Keratinocyte (primary cell): ENCODE results near the gene PSMA8. TPM values are rescaled to one million over a fixed set of nuclear protein-coding genes. Genes with fewer than 3 reads are reported as not detected.

ENCODE experiments used
- DNase-seq: peaks from one replicate; pipeline ENCODE4 v3.0.0-alpha.2; 2011; ENCODE audit warnings: low read depth, missing footprints, low spot score
- FAIRE-seq: peaks from 2 replicates; lab custom pipeline; 2011; peaks lifted over from hg19 to GRCh38; lab: Jason Lieb, UNC
- H2AFZ ChIP-seq: 2 replicates; pipeline ENCODE4 v1.6.0; 2012; ENCODE audit warnings: low read length, control low read depth, inconsistent platforms; ENCODE audit not compliant: control insufficient read depth
- H3K27ac ChIP-seq: 2 replicates; pipeline ENCODE4 v1.5.1; 2011; ENCODE audit warnings: low read length; ENCODE audit not compliant: control insufficient read depth, insufficient read depth
- H3K27me3 ChIP-seq: 3 replicates; pipeline ENCODE4 v1.6.0; 2011; ENCODE audit warnings: low read length; ENCODE audit not compliant: control insufficient read depth, insufficient read depth; ENCODE audit errors: extremely low read depth
- H3K36me3 ChIP-seq, 2 experiments: 2 replicates in 1 of 2; 3 replicates in 1 of 2; pipeline ENCODE4 v1.5.1; 2011; ENCODE audit warnings: low read length in 2 of 2, mild to moderate bottlenecking in 1 of 2; ENCODE audit not compliant: control insufficient read depth in 2 of 2, insufficient read depth in 2 of 2; ENCODE audit errors: extremely low read depth in 1 of 2
- H3K4me1 ChIP-seq: 3 replicates; pipeline ENCODE4 v1.5.1; 2011; ENCODE audit warnings: low read length; ENCODE audit not compliant: control insufficient read depth, insufficient read depth; ENCODE audit errors: extremely low read depth
- H3K4me2 ChIP-seq: 3 replicates; pipeline ENCODE4 v1.6.0; 2011; ENCODE audit warnings: low read depth, low read length; ENCODE audit not compliant: control insufficient read depth, insufficient read depth; ENCODE audit errors: extremely low read depth
- H3K4me3 ChIP-seq, 3 experiments: fragments of 200-600 bp in 1 of 3; sonication (generic) in 1 of 3; 2 replicates in 2 of 3; 3 replicates in 1 of 3; pipeline ENCODE4 v1.5.1; 2011 to 2016; ENCODE audit warnings: low read length in 3 of 3, mild to moderate bottlenecking in 3 of 3, control low read depth in 2 of 3, inconsistent platforms in 1 of 3, low read depth in 1 of 3, mixed read lengths in 1 of 3, mixed run types in 1 of 3, moderate library complexity in 1 of 3; ENCODE audit not compliant: control insufficient read depth in 2 of 3, insufficient read depth in 2 of 3; ENCODE audit errors: extremely low read depth in 1 of 3
- H3K79me2 ChIP-seq: 2 replicates; pipeline ENCODE4 v1.6.0; 2012; ENCODE audit warnings: low read length; ENCODE audit not compliant: control insufficient read depth, insufficient read depth
- H3K9ac ChIP-seq: 3 replicates; pipeline ENCODE4 v1.6.0; 2011; ENCODE audit warnings: low read length; ENCODE audit not compliant: control insufficient read depth, insufficient read depth; ENCODE audit errors: extremely low read depth
- H3K9me1 ChIP-seq: 3 replicates; pipeline ENCODE4 v1.6.0; 2011; ENCODE audit warnings: low read length; ENCODE audit not compliant: control insufficient read depth, insufficient read depth; ENCODE audit errors: extremely low read depth
- H3K9me3 ChIP-seq: 2 replicates; pipeline ENCODE4 v1.5.1; 2012; ENCODE audit warnings: low read depth, low read length; ENCODE audit not compliant: control insufficient read depth
- H4K20me1 ChIP-seq: 3 replicates; pipeline ENCODE4 v1.6.0; 2011; ENCODE audit warnings: low read length; ENCODE audit not compliant: control insufficient read depth, insufficient read depth; ENCODE audit errors: extremely low read depth
- EZH2 ChIP-seq: IDR thresholded peaks from one replicate; pipeline ENCODE4 v1.6.1; 2012; ENCODE audit warnings: inconsistent platforms, mild to moderate bottlenecking, low read length, moderate library complexity
- dilution Hi-C: fragments of 300-500 bp; cut with MboI; formaldehyde crosslinking; loops from one replicate; pipeline ENCODE4 v1.7.0; 2020; ENCODE audit warnings: low sequenced_read_pairs; ENCODE audit not compliant: extremely low pct_ligation_motif_present
- polyA plus RNA-seq, 5 experiments: library from polyadenylated mRNA; depleted of rRNA in 3 of 5; stranded (reverse) in 3 of 5; stranded (forward) in 1 of 5; unstranded in 1 of 5; fragments of >200 nt; gene quantifications; 1 replicate in 1 of 5; 2 replicates in 3 of 5; 3 replicates in 1 of 5; pipeline versions ENCODE4 v1.2.1 to v1.2.3, GENCODE V29; 2011 to 2012; ENCODE audit warnings: missing spikeins in 2 of 5, low read depth in 1 of 5, low replicate concordance in 1 of 5
- TF ChIP-seq, protein P1 (sequence below), 3 experiments: IDR thresholded peaks in 1 of 3; conservative IDR thresholded peaks in 1 of 3; optimal IDR thresholded peaks in 1 of 3; 2 replicates in 2 of 3; 3 replicates in 1 of 3; pipeline versions ENCODE3 to v1.5.1; 2011; ENCODE audit warnings: low read length in 3 of 3, mild to moderate bottlenecking in 3 of 3, moderate library complexity in 2 of 3, control low read depth in 1 of 3, inconsistent platforms in 1 of 3; ENCODE audit not compliant: insufficient read depth in 2 of 3; ENCODE audit errors: extremely low read depth in 1 of 3

PSMA8 gene
- polyA plus RNA-seq, 1 donor (not counting 4 experiments of a cell fraction or from before 2014, with no cell fraction given), result not detected

DNA sequence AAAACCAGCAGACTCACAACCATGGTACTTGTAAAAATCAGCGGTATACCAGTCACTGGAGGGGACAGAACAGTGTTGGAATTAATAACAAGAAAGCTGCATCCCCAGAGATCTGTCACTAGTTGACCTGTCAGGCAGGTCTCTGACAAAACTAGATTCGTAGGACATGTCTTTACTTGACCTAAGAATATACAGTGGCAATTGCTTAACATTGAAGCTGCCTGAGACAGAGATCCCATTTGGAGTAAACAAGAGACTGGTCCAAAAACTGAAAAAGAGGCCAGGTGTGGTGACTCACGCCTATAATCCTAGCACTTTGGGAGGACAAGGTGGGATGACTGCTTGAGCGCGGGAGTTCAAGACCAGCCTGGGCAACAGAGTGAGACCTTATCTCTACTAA, 36.1 kb upstream of the PSMA8 start:
- Histone ChIP-seq H2AFZ (no peak overlapping the region), H3K4me1 (peaks cover 4% of the 10 kb centered on the region), H3K27me3 (no peaks in the 10 kb centered on the region), H3K36me3 (no peaks in the 10 kb centered on the region), H3K9ac (no peak overlapping the region), H3K9me3 (no peaks in the 10 kb centered on the region), H4K20me1 (no peaks in the 10 kb centered on the region), H3K4me2 (no peak overlapping the region), H3K4me3 (no peak overlapping the region), H3K27ac (no peak overlapping the region), H3K79me2 (no peaks in the 10 kb centered on the region), H3K9me1 (no peaks in the 10 kb centered on the region)
- DNase-seq, result no peak
- TF ChIP-seq EZH2, result no peak
- TF ChIP-seq, protein P1, sequence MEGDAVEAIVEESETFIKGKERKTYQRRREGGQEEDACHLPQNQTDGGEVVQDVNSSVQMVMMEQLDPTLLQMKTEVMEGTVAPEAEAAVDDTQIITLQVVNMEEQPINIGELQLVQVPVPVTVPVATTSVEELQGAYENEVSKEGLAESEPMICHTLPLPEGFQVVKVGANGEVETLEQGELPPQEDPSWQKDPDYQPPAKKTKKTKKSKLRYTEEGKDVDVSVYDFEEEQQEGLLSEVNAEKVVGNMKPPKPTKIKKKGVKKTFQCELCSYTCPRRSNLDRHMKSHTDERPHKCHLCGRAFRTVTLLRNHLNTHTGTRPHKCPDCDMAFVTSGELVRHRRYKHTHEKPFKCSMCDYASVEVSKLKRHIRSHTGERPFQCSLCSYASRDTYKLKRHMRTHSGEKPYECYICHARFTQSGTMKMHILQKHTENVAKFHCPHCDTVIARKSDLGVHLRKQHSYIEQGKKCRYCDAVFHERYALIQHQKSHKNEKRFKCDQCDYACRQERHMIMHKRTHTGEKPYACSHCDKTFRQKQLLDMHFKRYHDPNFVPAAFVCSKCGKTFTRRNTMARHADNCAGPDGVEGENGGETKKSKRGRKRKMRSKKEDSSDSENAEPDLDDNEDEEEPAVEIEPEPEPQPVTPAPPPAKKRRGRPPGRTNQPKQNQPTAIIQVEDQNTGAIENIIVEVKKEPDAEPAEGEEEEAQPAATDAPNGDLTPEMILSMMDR (optimal IDR thresholded peaks at IDR 0.05 in 1 of 3, IDR thresholded peaks at IDR 0.05 in 1 of 3, conservative IDR thresholded peaks at IDR 0.05 in 1 of 3; ENCODE audit: extremely low read depth in 1 of 3, insufficient read depth in 2 of 3, low read length in 3 of 3), result no peak
- FAIRE-seq, result peak; percentile 74
- dilution Hi-C loops, result no loop called here

DNA sequence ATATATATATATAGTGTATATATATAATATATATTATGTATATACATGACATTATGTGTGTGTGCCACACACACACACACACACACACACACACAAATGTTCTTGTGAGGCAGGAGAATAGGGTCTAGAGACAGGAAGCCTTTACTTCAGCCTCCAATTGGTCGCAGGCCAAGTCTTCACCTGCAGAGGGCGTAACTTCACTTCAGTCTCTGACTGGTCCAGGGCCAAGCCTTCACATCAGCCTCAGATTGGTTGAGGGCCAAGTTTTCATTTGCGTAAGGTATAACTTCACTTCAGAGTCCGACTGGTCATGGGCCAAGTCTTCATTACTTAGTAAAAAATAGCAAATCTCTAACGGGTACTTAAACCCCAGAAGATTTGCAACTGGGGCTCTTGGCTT, 30.1 kb upstream of the PSMA8 start:
- Histone ChIP-seq H3K4me2 (no peak overlapping the region), H3K4me3 (no peak overlapping the region), H3K9ac (no peak overlapping the region), H3K9me1 (no peaks in the 10 kb centered on the region), H3K27ac (no peak overlapping the region), H2AFZ (no peak overlapping the region), H3K27me3 (no peaks in the 10 kb centered on the region), H3K4me1 (no peaks in the 10 kb centered on the region), H3K9me3 (no peaks in the 10 kb centered on the region), H3K79me2 (no peaks in the 10 kb centered on the region), H4K20me1 (no peaks in the 10 kb centered on the region), H3K36me3 (no peaks in the 10 kb centered on the region)
- TF ChIP-seq, protein P1 (optimal IDR thresholded peaks at IDR 0.05 in 1 of 3, IDR thresholded peaks at IDR 0.05 in 1 of 3, conservative IDR thresholded peaks at IDR 0.05 in 1 of 3; ENCODE audit: extremely low read depth in 1 of 3, insufficient read depth in 2 of 3, low read length in 3 of 3), result peak; percentile 27 to 60 (median 54)
- TF ChIP-seq EZH2, result no peak
- dilution Hi-C loops, result no loop called here
- DNase-seq (no peak), FAIRE-seq (no peak)
